HUES48 (cell line): ENCODE measurements around the gene OPCML.

Experiments used
- H3K27ac ChIP-seq: one replicate; pipeline ENCODE4 v1.7.0; 2013; ENCODE audit warnings: low read depth, low read length, inconsistent platforms
- H3K27me3 ChIP-seq: 2 replicates; pipeline ENCODE4 v1.6.1; 2013; ENCODE audit warnings: mild to moderate bottlenecking, low read length; ENCODE audit not compliant: control insufficient read depth, insufficient read depth
- H3K36me3 ChIP-seq: 2 replicates; pipeline ENCODE4 v1.6.1; 2013; ENCODE audit warnings: low read length; ENCODE audit not compliant: control insufficient read depth, insufficient read depth
- H3K4me1 ChIP-seq: 2 replicates; pipeline ENCODE4 v1.6.1; 2013; ENCODE audit warnings: mild to moderate bottlenecking, low read length; ENCODE audit not compliant: control insufficient read depth, insufficient read depth
- H3K4me3 ChIP-seq: 2 replicates; pipeline ENCODE4 v1.5.1; 2013; ENCODE audit warnings: mild to moderate bottlenecking, low read depth, low read length
- H3K9ac ChIP-seq: 2 replicates; pipeline ENCODE4 v1.6.1; 2013; ENCODE audit warnings: mild to moderate bottlenecking, low read depth, low read length, moderate library complexity
- H3K9me3 ChIP-seq: 2 replicates; pipeline ENCODE4 v1.6.1; 2013; ENCODE audit warnings: low read length; ENCODE audit not compliant: control insufficient read depth, insufficient read depth

Gene OPCML

GRCh38 chr11:133361689-133361994, 170.7 kb downstream of the OPCML start:
- Histone ChIP-seq H3K36me3 (no peaks in the 10 kb centered on the region), H3K27me3 (no peaks in the 10 kb centered on the region), H3K4me1 (no peaks in the 10 kb centered on the region), H3K9ac (no peak overlapping the region), H3K4me3 (no peak overlapping the region), H3K9me3 (no peaks in the 10 kb centered on the region), H3K27ac (no peak overlapping the region)

GRCh38 chr11:133360860-133361688, 171.2 kb downstream of the OPCML start:
- H3K36me3 ChIP-seq, result no peaks in the 10 kb centered on the region
- no peaks in the 10 kb centered on the region for H3K27me3 ChIP-seq
- H3K4me1 ChIP-seq, result no peaks in the 10 kb centered on the region
- H3K9me3 ChIP-seq, result no peaks in the 10 kb centered on the region
- no peak overlapping the region for H3K27ac ChIP-seq
- H3K9ac ChIP-seq, result no peak overlapping the region
- H3K4me3 ChIP-seq, result no peak overlapping the region

GRCh38 chr11:133355095-133355494, 177.2 kb downstream of the OPCML start:
- H3K9me3 ChIP-seq, result no peaks in the 10 kb centered on the region
- H3K4me3 ChIP-seq, result no peak overlapping the region
- no peak overlapping the region for H3K27ac ChIP-seq
- no peak overlapping the region for H3K9ac ChIP-seq
- H3K27me3 ChIP-seq, result no peaks in the 10 kb centered on the region
- no peaks in the 10 kb centered on the region for H3K4me1 ChIP-seq
- H3K36me3 ChIP-seq, result no peaks in the 10 kb centered on the region

- no peaks in the 10 kb centered on the region for H3K27me3 ChIP-seq
- no peak overlapping the region for H3K9ac ChIP-seq
- no peaks in the 10 kb centered on the region for H3K4me1 ChIP-seq
- H3K27ac ChIP-seq, result no peak overlapping the region
- H3K9me3 ChIP-seq, result no peaks in the 10 kb centered on the region
- H3K4me3 ChIP-seq, result no peak overlapping the region
- H3K36me3 ChIP-seq, result no peaks in the 10 kb centered on the region
Measured at GRCh38 chr11:133354069-133354468, 178.2 kb downstream of the OPCML start.

GRCh38 chr11:133350045-133350444, 182.3 kb downstream of the OPCML start:
- H3K4me3 ChIP-seq, result no peak overlapping the region
- H3K36me3 ChIP-seq, result no peaks in the 10 kb centered on the region
- H3K27me3 ChIP-seq, result no peaks in the 10 kb centered on the region
- H3K9me3 ChIP-seq, result no peaks in the 10 kb centered on the region
- no peak overlapping the region for H3K27ac ChIP-seq
- H3K4me1 ChIP-seq, result no peaks in the 10 kb centered on the region
- no peak overlapping the region for H3K9ac ChIP-seq

GRCh38 chr11:133347988-133348387, 184.3 kb downstream of the OPCML start:
- no peak overlapping the region for H3K4me3 ChIP-seq
- no peak overlapping the region for H3K9ac ChIP-seq
- 0 out of 2 replicates have a peak, but pooled peaks cover 4% of the 10 kb centered on the region for H3K4me1 ChIP-seq
- no peaks in the 10 kb centered on the region for H3K36me3 ChIP-seq
- H3K9me3 ChIP-seq, result no peaks in the 10 kb centered on the region
- no peaks in the 10 kb centered on the region for H3K27me3 ChIP-seq
- no peak overlapping the region for H3K27ac ChIP-seq

GRCh38 chr11:133346137-133346536, 186.2 kb downstream of the OPCML start:
- H3K27ac ChIP-seq, result no peak overlapping the region
- H3K4me1 ChIP-seq, result 0 out of 2 replicates have a peak, but pooled peaks cover 4% of the 10 kb centered on the region
- no peak overlapping the region for H3K4me3 ChIP-seq
- no peaks in the 10 kb centered on the region for H3K36me3 ChIP-seq
- H3K9ac ChIP-seq, result no peak overlapping the region
- no peaks in the 10 kb centered on the region for H3K27me3 ChIP-seq
- H3K9me3 ChIP-seq, result no peaks in the 10 kb centered on the region

GRCh38 chr11:133343951-133344350, 188.3 kb downstream of the OPCML start:
- H3K36me3 ChIP-seq, result no peaks in the 10 kb centered on the region
- no peaks in the 10 kb centered on the region for H3K27me3 ChIP-seq
- no peaks in the 10 kb centered on the region for H3K9me3 ChIP-seq
- 0 out of 2 replicates have a peak, but pooled peaks cover 4% of the 10 kb centered on the region for H3K4me1 ChIP-seq
- no peak overlapping the region for H3K27ac ChIP-seq
- H3K4me3 ChIP-seq, result no peak overlapping the region
- no peak overlapping the region for H3K9ac ChIP-seq

- peaks cover 19% of the 10 kb centered on the region for H3K4me1 ChIP-seq
- H3K27me3 ChIP-seq, result no peaks in the 10 kb centered on the region
- H3K9ac ChIP-seq, result no peak overlapping the region
- no peak overlapping the region for H3K27ac ChIP-seq
- H3K36me3 ChIP-seq, result no peaks in the 10 kb centered on the region
- no peak overlapping the region for H3K4me3 ChIP-seq
- H3K9me3 ChIP-seq, result no peaks in the 10 kb centered on the region
Measured at GRCh38 chr11:133339495-133340140, 192.7 kb downstream of the OPCML start.

- H3K4me3 ChIP-seq, result no peak overlapping the region
- H3K4me1 ChIP-seq, result peaks cover 14% of the 10 kb centered on the region
- H3K27ac ChIP-seq, result peak overlapping the region; percentile 87
- no peaks in the 10 kb centered on the region for H3K36me3 ChIP-seq
- no peak overlapping the region for H3K9ac ChIP-seq
- H3K9me3 ChIP-seq, result no peaks in the 10 kb centered on the region
- no peaks in the 10 kb centered on the region for H3K27me3 ChIP-seq
Measured at GRCh38 chr11:133338588-133338987, 193.7 kb downstream of the OPCML start.

- H3K27ac ChIP-seq, result peak overlapping the region; percentile 87
- no peaks in the 10 kb centered on the region for H3K9me3 ChIP-seq
- peaks cover 14% of the 10 kb centered on the region for H3K4me1 ChIP-seq
- no peak overlapping the region for H3K4me3 ChIP-seq
- H3K27me3 ChIP-seq, result no peaks in the 10 kb centered on the region
- no peak overlapping the region for H3K9ac ChIP-seq
- no peaks in the 10 kb centered on the region for H3K36me3 ChIP-seq
Measured at GRCh38 chr11:133337951-133338418, 194.3 kb downstream of the OPCML start.
